Stomach (tissue), 4 donors: ENCODE measurements around the gene TRERF1.

Experiments
- CTCF ChIP-seq, 7 experiments: fragments of 450-650 bp in 4 of 7; fragments of 200-600 bp in 3 of 7; sonication (generic) in 3 of 7; IDR thresholded peaks; one replicate each; pipeline ENCODE4 v1.5.1; 2016 to 2019; ENCODE audit warnings: antibody characterized with exemption in 7 of 7, control low read depth in 2 of 7, mild to moderate bottlenecking in 1 of 7
- EP300 ChIP-seq: sonication (generic); formaldehyde crosslinking; IDR thresholded peaks from one replicate; pipeline ENCODE4 v1.6.1; 2017; ENCODE audit warnings: antibody characterized with exemption
- POLR2A ChIP-seq, 4 donors: fragments of 450-650 bp; IDR thresholded peaks; one replicate each; pipeline ENCODE4 v1.6.1; 2016; ENCODE audit warnings: antibody characterized with exemption in 4 of 4, control low read depth in 2 of 4, mild to moderate bottlenecking in 1 of 4, moderate library complexity in 1 of 4
- POLR2AphosphoS5 ChIP-seq, 3 donors: sonication (generic); formaldehyde crosslinking; IDR thresholded peaks; one replicate each; pipeline ENCODE4 v1.6.1; 2016; ENCODE audit warnings: antibody characterized with exemption in 3 of 3

- TF ChIP-seq EP300 (no peak), POLR2A (IDR thresholded peaks at IDR 0.05) (no peak), CTCF (IDR thresholded peaks at IDR 0.05) (no peak), POLR2AphosphoS5 (IDR thresholded peaks at IDR 0.05) (no peak)
Observed at GRCh38 chr6:42263165-42263728, 188.5 kb downstream of the TRERF1 start.
